HL-60 (cell line): Measurements from ENCODE around the gene PCED1B.

Experiments used
- GABPA ChIP-seq: IDR thresholded peaks from 2 replicates; pipeline ENCODE4 v1.6.1; 2012; ENCODE audit warnings: low read depth
- POLR2AphosphoS5 ChIP-seq: IDR thresholded peaks from 2 replicates; pipeline ENCODE4 v1.6.1; 2012; ENCODE audit warnings: low read depth
- SPI1 ChIP-seq: IDR thresholded peaks from 2 replicates; pipeline ENCODE4 v1.6.1; 2012; ENCODE audit warnings: low read depth, mild to moderate bottlenecking, borderline replicate concordance
- TF ChIP-seq, protein P1 (sequence below): IDR thresholded peaks from one replicate; pipeline ENCODE4 v1.5.1; 2011; ENCODE audit warnings: low read length, control low read depth, inconsistent platforms; ENCODE audit not compliant: insufficient read depth
- TF ChIP-seq, protein P2 (sequence below): IDR thresholded peaks from 2 replicates; pipeline ENCODE4 v1.6.1; 2012; ENCODE audit warnings: low read depth; ENCODE audit not compliant: insufficient replicate concordance

DNA sequence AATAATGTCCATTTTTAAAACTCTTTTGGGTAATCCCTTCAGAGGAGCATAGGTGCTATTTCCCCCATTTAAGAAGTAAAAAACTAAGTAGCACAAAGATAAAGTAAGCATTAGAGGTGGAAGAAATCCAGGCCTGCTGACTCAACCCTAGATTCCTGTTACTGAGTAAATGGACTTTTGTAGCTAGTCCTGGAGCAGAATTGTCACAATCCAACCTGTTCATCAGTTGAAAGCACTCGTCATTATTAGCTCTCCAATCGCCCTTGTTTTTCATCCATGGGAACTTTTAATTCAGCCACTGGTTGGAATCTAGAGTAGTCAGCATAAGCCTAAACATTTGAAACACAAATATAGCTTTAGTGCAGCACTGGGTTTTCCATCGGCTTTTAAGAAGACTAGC lies 139.8 kb downstream of the PCED1B start:
- TF ChIP-seq, protein P1, sequence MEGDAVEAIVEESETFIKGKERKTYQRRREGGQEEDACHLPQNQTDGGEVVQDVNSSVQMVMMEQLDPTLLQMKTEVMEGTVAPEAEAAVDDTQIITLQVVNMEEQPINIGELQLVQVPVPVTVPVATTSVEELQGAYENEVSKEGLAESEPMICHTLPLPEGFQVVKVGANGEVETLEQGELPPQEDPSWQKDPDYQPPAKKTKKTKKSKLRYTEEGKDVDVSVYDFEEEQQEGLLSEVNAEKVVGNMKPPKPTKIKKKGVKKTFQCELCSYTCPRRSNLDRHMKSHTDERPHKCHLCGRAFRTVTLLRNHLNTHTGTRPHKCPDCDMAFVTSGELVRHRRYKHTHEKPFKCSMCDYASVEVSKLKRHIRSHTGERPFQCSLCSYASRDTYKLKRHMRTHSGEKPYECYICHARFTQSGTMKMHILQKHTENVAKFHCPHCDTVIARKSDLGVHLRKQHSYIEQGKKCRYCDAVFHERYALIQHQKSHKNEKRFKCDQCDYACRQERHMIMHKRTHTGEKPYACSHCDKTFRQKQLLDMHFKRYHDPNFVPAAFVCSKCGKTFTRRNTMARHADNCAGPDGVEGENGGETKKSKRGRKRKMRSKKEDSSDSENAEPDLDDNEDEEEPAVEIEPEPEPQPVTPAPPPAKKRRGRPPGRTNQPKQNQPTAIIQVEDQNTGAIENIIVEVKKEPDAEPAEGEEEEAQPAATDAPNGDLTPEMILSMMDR: no peak
- TF ChIP-seq POLR2AphosphoS5 (no peak), GABPA (no peak), SPI1 (no peak)
- TF ChIP-seq, protein P2, sequence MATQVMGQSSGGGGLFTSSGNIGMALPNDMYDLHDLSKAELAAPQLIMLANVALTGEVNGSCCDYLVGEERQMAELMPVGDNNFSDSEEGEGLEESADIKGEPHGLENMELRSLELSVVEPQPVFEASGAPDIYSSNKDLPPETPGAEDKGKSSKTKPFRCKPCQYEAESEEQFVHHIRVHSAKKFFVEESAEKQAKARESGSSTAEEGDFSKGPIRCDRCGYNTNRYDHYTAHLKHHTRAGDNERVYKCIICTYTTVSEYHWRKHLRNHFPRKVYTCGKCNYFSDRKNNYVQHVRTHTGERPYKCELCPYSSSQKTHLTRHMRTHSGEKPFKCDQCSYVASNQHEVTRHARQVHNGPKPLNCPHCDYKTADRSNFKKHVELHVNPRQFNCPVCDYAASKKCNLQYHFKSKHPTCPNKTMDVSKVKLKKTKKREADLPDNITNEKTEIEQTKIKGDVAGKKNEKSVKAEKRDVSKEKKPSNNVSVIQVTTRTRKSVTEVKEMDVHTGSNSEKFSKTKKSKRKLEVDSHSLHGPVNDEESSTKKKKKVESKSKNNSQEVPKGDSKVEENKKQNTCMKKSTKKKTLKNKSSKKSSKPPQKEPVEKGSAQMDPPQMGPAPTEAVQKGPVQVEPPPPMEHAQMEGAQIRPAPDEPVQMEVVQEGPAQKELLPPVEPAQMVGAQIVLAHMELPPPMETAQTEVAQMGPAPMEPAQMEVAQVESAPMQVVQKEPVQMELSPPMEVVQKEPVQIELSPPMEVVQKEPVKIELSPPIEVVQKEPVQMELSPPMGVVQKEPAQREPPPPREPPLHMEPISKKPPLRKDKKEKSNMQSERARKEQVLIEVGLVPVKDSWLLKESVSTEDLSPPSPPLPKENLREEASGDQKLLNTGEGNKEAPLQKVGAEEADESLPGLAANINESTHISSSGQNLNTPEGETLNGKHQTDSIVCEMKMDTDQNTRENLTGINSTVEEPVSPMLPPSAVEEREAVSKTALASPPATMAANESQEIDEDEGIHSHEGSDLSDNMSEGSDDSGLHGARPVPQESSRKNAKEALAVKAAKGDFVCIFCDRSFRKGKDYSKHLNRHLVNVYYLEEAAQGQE: no peak
